Astrocyte of the cerebellum (primary cell): ENCODE data around the gene CLASP2.
A peak's percentile ranks its signal among the peaks of the same experiment; 100 is the strongest.

ENCODE experiments used
- DNase-seq: peaks from one replicate; pipeline ENCODE4 v3.0.0-alpha.2; 2011; ENCODE audit warnings: low read depth
- H3K4me3 ChIP-seq: 2 replicates; pipeline ENCODE4 v1.5.1; 2011; ENCODE audit warnings: mild to moderate bottlenecking, low read depth, low read length, moderate library complexity
- CTCF ChIP-seq: IDR thresholded peaks from 2 replicates; pipeline ENCODE4 v1.5.1; 2012; ENCODE audit warnings: low read length, low read depth, moderate library complexity, mild to moderate bottlenecking; ENCODE audit errors: missing control alignments
- in situ Hi-C: cut with HindIII; loops from 2 replicates; pipeline ENCODE4 v1.10.0; 2017; ENCODE audit warnings: low sequenced_read_pairs

CLASP2 gene

DNA sequence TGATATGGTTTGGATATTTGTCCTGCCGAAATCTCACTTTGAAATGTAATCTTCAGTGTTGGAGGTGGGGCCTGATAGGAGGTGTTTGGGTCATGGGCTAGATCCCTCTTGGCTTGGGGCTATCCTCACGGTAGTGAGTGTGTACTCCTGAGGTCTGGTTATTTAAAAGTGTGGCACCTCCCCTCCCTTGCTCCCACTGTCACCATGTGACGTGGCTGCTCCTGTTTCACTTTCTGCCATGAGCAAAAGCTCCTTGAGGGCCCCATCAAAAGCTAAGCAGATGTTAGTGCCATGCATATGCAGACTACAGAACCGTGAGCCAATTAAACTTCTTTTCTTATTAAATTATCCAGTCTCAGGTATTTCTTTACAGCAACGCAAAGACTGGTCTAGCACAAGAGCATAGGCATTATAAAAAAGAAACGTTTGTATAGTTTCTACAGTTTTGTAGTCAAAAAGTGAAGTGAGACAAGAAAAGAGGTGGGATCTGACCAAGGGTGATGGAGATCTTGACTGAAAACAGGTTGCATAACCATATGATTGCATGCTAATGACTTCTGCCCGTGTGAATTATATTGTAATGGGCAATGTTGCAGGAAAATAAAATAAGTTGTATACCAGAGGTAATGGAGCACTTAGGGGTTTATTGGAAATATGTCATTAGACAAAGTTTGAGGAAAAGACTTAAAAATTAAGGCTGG lies 28.5 kb upstream of the CLASP2 start:
- DNase-seq = no peak
- no peak overlapping the region for H3K4me3 ChIP-seq
- no peak for TF ChIP-seq CTCF
- in situ Hi-C loops = no loop called here

- DNase-seq = no peak
- in situ Hi-C loops = no loop called here
- no peak for TF ChIP-seq CTCF
- no peak overlapping the region for H3K4me3 ChIP-seq
Observed at GRCh38 chr3:33737146-33737545, 19.1 kb upstream of the CLASP2 start.

DNA sequence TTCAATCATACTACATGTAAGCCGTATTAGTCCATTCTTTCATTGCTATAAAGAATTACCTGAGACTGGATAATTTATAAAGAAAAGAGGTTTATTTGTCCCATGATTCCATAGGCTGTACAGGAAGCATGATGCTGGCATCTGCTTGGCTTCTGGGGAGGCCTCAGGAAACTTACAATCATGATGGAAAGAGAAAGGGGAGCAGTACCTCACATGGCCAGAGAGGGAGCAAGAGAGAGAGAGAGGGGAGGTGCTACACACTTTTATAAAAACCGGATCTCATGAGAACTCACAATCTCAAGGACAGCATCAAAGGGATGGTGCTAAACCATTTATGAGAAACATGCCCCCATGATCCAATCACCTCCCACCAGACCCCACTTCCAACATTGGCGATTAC lies 14.3 kb upstream of the CLASP2 start:
- DNase-seq = no peak

GRCh38 chr3:33729993-33730392 lies 11.9 kb upstream of the CLASP2 start:
- DNase-seq = no peak
- H3K4me3 ChIP-seq = no peak overlapping the region
- in situ Hi-C loops = no loop called here
- TF ChIP-seq CTCF = no peak

More for the DNA sequence above, 14.3 kb upstream of the CLASP2 start:
- in situ Hi-C loops = no loop called here
- no peak overlapping the region for H3K4me3 ChIP-seq
- peak; percentile 43 for TF ChIP-seq CTCF

- in situ Hi-C loops = no loop called here
- no peak overlapping the region for H3K4me3 ChIP-seq
- TF ChIP-seq CTCF = no peak
- DNase-seq = no peak
Observed at GRCh38 chr3:33724256-33724655, 6.2 kb upstream of the CLASP2 start.

- no peak for TF ChIP-seq CTCF
- in situ Hi-C loops = no loop called here
- H3K4me3 ChIP-seq = no peak overlapping the region
- DNase-seq = no peak
Observed at GRCh38 chr3:33722626-33723370, 4.7 kb upstream of the CLASP2 start.
